Transverse colon (tissue), 4 donors: ENCODE measurements around the gene RAD23A. TPM values are rescaled to one million over a fixed set of nuclear protein-coding genes. Genes with fewer than 3 reads are reported as not detected.
"Not testable (repeated sequence)": the region's sequence is repeated elsewhere in the genome, so short reads cannot be mapped to it uniquely, and the experiment has no call there.

Experiments
- DNase-seq: peaks from one replicate; pipeline ENCODE4 v3.0.0-alpha.2; 2019
- H3K27ac ChIP-seq, 4 donors: fragments of 200-600 bp; sonication (generic); 2 replicates each; pipeline ENCODE4 v1.5.1; 2016 to 2018; ENCODE audit warnings: inconsistent platforms in 4 of 4
- H3K27me3 ChIP-seq: fragments of 200-600 bp; sonication (generic); 2 replicates; pipeline ENCODE4 v1.5.1; 2017; ENCODE audit warnings: inconsistent platforms
- H3K36me3 ChIP-seq, 4 donors: fragments of 200-600 bp; sonication (generic); 2 replicates each; pipeline ENCODE4 v1.5.1; 2017 to 2019; ENCODE audit warnings: inconsistent platforms in 4 of 4
- H3K4me1 ChIP-seq, 4 donors: fragments of 200-600 bp; sonication (generic); 2 replicates each; pipeline ENCODE4 v1.5.1; 2017 to 2020; ENCODE audit warnings: inconsistent platforms in 4 of 4
- H3K4me3 ChIP-seq, 4 donors: fragments of 200-600 bp; sonication (generic); 1 replicate in 1 of 4; 2 replicates in 3 of 4; pipeline versions ENCODE4 v1.5.1 to v1.6.1; 2017 to 2019; ENCODE audit warnings: inconsistent platforms in 4 of 4
- H3K9me3 ChIP-seq, 2 donors: fragments of 200-600 bp; sonication (generic); 2 replicates each; pipeline ENCODE4 v1.5.1; 2017 to 2019; ENCODE audit warnings: inconsistent platforms in 2 of 2
- EP300 ChIP-seq: sonication (generic); formaldehyde crosslinking; IDR thresholded peaks from one replicate; pipeline ENCODE4 v1.6.1; 2017; ENCODE audit warnings: antibody characterized with exemption, low read depth
- POLR2A ChIP-seq: fragments of 450-650 bp; IDR thresholded peaks from one replicate; pipeline ENCODE4 v1.6.1; 2016; ENCODE audit warnings: antibody characterized with exemption, mild to moderate bottlenecking, moderate library complexity
- POLR2AphosphoS5 ChIP-seq, 3 donors: sonication (generic); formaldehyde crosslinking; IDR thresholded peaks; one replicate each; pipeline ENCODE4 v1.6.1; 2016; ENCODE audit warnings: antibody characterized with exemption in 3 of 3
- WGBS, 2 donors: methylation state at CpG; one replicate each; pipeline ENCODE4 v1.1.5; 2018; ENCODE audit warnings: low coverage in 1 of 2; 5-methylcytosine and 5-hydroxymethylcytosine counted together
- in situ Hi-C, 4 donors: fragments of 200-750 bp; cut with MboI; loops; one replicate each; pipeline versions ENCODE4 v1.15.0 to v1.15.1; 2017; ENCODE audit warnings: low sequenced_read_pairs in 3 of 4, low pct_ligation_motif_present in 1 of 4, low pct_unique_long_range_greater_than_20kb in 1 of 4
- intact Hi-C: fragments of 100-400 bp; cut with DNase I; formaldehyde crosslinking; loops from one replicate; pipeline ENCODE4 v1.15.1; 2023; ENCODE audit warnings: low total_unique reads
- total RNA-seq, 4 donors: library from RNA; depleted of rRNA; stranded (reverse); fragments of >200 nt; gene quantifications; one replicate each; pipeline ENCODE4 v1.1.0, GENCODE V29; 2016
- TF ChIP-seq, protein P1 (sequence below), 5 experiments: fragments of 200-600 bp in 3 of 5; fragments of 450-650 bp in 2 of 5; sonication (generic) in 3 of 5; IDR thresholded peaks; 1 replicate in 2 of 5; 2 replicates in 3 of 5; pipeline ENCODE4 v1.5.1; 2016 to 2017; ENCODE audit warnings: antibody characterized with exemption in 5 of 5, inconsistent platforms in 3 of 5, mild to moderate bottlenecking in 2 of 5, moderate library complexity in 1 of 5

The RAD23A gene
- total RNA-seq, 4 donors from 2014 or later, result 57.9 to 87.9 (median 75.9) TPM

DNA sequence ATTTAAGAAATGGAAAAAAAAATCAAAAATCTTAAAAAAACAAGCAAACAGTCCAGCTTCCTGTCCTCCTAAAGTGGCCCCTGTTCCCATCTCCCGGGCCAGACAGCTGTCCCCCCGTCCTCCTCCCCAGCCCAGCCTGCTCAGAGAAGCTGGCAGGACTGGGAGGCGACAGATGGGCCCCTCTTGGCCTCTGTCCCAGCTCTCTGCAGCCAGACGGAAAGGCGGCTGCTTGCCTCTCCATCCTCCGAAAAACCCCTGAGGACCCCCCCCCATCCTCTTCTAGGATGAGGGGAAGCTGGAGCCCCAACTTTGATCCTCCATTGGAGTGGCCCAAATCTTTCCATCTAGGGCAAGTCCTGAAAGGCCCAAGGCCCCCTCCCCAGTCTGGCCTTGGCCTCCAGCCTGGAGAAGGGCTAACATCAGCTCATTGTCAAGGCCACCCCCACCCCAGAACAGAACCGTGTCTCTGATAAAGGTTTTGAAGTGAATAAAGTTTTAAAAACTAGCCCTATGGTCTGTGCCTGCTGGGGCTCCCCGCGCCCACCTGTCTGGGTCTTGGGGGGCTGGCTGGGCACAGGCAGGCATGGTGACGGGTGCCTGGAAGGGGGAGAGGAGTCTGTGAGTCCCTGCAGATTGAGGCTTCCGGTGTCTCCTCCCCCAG, 7.6 kb downstream of the RAD23A start:
- H3K4me1 ChIP-seq, result peaks cover 0 to 48% (median 30%) of the 10 kb centered on the region in 4 donors
- H3K36me3 ChIP-seq, result peaks cover 0 to 28% (median 12%) of the 10 kb centered on the region in 4 donors
- in situ Hi-C loops, result loop anchor here in 1 of 4 donors (25.0 kb wide), 1 partner anchor 309 kb away; no protein-coding TSS in a partner anchor
- TF ChIP-seq EP300 (no peak), POLR2A (no peak), POLR2AphosphoS5 (IDR thresholded peaks at IDR 0.05) (no peak)
- TF ChIP-seq, protein P1, sequence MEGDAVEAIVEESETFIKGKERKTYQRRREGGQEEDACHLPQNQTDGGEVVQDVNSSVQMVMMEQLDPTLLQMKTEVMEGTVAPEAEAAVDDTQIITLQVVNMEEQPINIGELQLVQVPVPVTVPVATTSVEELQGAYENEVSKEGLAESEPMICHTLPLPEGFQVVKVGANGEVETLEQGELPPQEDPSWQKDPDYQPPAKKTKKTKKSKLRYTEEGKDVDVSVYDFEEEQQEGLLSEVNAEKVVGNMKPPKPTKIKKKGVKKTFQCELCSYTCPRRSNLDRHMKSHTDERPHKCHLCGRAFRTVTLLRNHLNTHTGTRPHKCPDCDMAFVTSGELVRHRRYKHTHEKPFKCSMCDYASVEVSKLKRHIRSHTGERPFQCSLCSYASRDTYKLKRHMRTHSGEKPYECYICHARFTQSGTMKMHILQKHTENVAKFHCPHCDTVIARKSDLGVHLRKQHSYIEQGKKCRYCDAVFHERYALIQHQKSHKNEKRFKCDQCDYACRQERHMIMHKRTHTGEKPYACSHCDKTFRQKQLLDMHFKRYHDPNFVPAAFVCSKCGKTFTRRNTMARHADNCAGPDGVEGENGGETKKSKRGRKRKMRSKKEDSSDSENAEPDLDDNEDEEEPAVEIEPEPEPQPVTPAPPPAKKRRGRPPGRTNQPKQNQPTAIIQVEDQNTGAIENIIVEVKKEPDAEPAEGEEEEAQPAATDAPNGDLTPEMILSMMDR (IDR thresholded peaks at IDR 0.05), result no peak
- 52 to 63% methylated on average over 5 to 11 of the region's 11 CpGs for WGBS, 2 donors
- H3K9me3 ChIP-seq, result no peaks in the 10 kb centered on the region
- no peaks in the 10 kb centered on the region for H3K27me3 ChIP-seq
- peak overlapping the region in 3 of 4 donors; percentile 48 to 88 (median 56) for H3K27ac ChIP-seq
- intact Hi-C loops, result no loop called here
- H3K4me3 ChIP-seq, result no peak overlapping the region
- no peak for DNase-seq

DNA sequence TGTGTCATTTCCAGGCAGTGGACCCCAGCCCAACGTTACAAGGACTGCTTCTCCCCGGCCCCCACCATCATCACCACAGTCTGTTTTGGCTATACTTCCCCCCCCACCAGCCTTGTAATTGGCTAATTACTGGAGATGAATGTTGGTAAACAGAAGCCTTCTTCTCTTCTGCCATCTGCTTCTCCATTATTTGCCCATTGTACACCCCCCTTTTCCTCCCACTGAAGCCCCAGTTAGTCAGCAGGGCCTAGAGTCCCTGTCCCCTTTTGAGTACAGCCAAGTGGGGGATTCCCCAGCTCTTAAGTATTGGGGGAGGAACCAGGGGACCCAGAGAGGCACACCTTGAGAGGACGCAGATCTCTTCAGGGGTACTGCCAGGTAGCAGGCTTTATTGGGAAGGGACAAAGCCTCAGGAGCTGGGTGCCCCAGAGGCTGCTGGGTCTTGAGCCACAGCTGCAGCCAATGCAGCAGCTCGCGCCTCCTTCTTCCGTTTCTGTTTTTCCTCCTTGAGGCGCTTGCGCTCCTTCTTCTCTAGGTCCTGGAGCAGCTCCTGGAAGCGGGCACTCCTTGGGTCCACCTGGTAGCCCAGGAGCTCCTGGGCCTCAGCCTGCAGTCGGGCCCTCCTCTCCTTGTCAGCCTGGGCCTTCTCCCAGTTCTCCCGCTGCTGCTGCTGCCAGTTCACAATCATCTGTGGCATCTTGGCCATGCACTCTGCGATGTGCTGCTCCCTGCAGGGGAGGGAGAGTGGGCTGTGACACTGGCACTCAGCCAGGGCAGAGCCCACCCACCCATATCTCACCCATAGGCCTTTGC, 8.3 kb downstream of the RAD23A start:
- no peaks in the 10 kb centered on the region for H3K9me3 ChIP-seq
- H3K36me3 ChIP-seq, result peaks cover 0 to 21% (median 8%) of the 10 kb centered on the region in 4 donors
- H3K27me3 ChIP-seq, result no peaks in the 10 kb centered on the region
- peak overlapping the region; percentile 36 to 88 (median 59) for H3K27ac ChIP-seq
- no peak overlapping the region for H3K4me3 ChIP-seq
- 61% methylated on average over 12 of the region's 12 CpGs; no CpG with 5 or more reads in 1 of the 2 donors for WGBS, 2 donors
- TF ChIP-seq POLR2A (no peak), POLR2AphosphoS5 (IDR thresholded peaks at IDR 0.05) (no peak), EP300 (no peak)
- TF ChIP-seq, protein P1 (IDR thresholded peaks at IDR 0.05), result no peak
- intact Hi-C loops, result no loop called here
- DNase-seq, result no peak
- H3K4me1 ChIP-seq, result peaks cover 0 to 48% (median 30%) of the 10 kb centered on the region in 4 donors
- in situ Hi-C loops, result loop anchor here in 1 of 4 donors (25.0 kb wide), 1 partner anchor 308 kb away; no protein-coding TSS in a partner anchor

DNA sequence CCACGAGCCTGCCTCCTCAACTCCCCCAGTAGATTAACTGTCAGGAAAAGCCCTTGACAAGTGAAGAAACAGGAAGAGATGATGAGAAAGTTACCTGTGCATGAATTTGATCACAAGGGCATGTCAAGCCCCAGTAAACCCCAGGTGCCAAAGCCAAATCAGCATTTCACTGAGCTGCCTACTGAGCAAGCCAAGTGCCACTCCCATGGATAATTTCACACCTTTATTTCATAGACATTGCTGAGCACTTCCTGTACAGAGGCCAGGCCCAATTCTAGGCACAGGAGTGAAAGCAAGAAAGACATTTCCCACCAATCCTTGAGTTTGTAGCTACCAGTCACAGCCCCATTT, 8.9 kb downstream of the RAD23A start:
- TF ChIP-seq, protein P1 (IDR thresholded peaks at IDR 0.05), result no peak
- TF ChIP-seq EP300 (no peak), POLR2AphosphoS5 (IDR thresholded peaks at IDR 0.05) (no peak), POLR2A (no peak)
- Histone ChIP-seq H3K27ac (peak overlapping the region; percentile 36 to 88 (median 59)), H3K36me3 (peaks cover 0 to 15% (median 5%) of the 10 kb centered on the region in 4 donors), H3K4me1 (peaks cover 0 to 48% (median 30%) of the 10 kb centered on the region in 4 donors), H3K9me3 (no peaks in the 10 kb centered on the region), H3K4me3 (no peak overlapping the region), H3K27me3 (no peaks in the 10 kb centered on the region)
- no peak for DNase-seq
- intact Hi-C loops, result no loop called here
- in situ Hi-C loops, result loop anchor here in 1 of 4 donors (25.0 kb wide), 1 partner anchor 308 kb away; no protein-coding TSS in a partner anchor
- WGBS, 2 donors, result no CpG with 5 or more reads among the region's 1 CpG

DNA sequence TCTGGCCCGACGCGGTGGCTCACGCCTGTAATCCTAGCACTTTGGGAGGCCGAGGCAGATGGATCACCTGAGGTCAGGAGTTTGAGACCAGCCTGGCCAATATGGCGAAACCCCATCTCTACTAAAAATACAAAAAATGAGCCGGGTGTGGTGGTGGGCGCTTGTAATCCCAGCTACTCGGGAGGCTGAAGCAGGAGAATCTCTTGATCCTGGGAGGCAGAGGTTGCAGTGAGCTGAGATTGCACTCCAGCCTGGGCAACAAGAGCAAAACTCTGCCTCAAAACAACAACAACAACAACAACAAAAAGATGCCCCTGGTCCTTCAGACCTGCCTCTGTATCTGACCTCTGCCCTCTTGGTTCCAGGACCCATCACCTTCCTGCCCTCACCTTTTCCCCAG, 9.9 kb downstream of the RAD23A start:
- H3K4me3 ChIP-seq, H3K9me3 ChIP-seq, H3K27me3 ChIP-seq, H3K36me3 ChIP-seq, intact Hi-C loops, DNase-seq: not testable (repeated sequence)
- Histone ChIP-seq H3K27ac (peak overlapping the region; percentile 36 to 95 (median 90)), H3K4me1 (peaks cover 0 to 48% (median 30%) of the 10 kb centered on the region in 4 donors)
- whole genome bisulfite sequencing, 2 donors, result 85% methylated on average over 9 of the region's 9 CpGs; no CpG with 5 or more reads in 1 of the 2 donors
- in situ Hi-C loops, result loop anchor here in 1 of 4 donors (25.0 kb wide), 1 partner anchor 307 kb away; no protein-coding TSS in a partner anchor
